ENCODE data around the gene LONP2.

- no peak for TF ChIP-seq CTCF (conservative IDR thresholded peaks at IDR 0.05; ENCODE audit: low read depth in 2 of 2)
- TF ChIP-seq CREB1 (CRISPR knock-in tag; IDR thresholded peaks at IDR 0.05; ENCODE audit: low read depth), result no peak
- no peak for TF ChIP-seq REST (IDR thresholded peaks at IDR 0.05; ENCODE audit: unreplicated experiment)
- no peak for TF ChIP-seq EZH2phosphoT487 (IDR thresholded peaks at IDR 0.05; ENCODE audit: unreplicated experiment)
- no peak for TF ChIP-seq EZH2 (IDR thresholded peaks at IDR 0.05; ENCODE audit: low read depth, unreplicated experiment)
Observed at GRCh38 chr16:48367441-48368049, 123.4 kb downstream of the LONP2 start.

All from GM23338 (cell line).